HEK293T (cell line): ENCODE data around the gene ARID1B.

Experiments used
- ELF4 ChIP-seq: fragments of 450-650 bp; IDR thresholded peaks from 2 replicates; pipeline ENCODE4 v1.6.1; 2017; ENCODE audit warnings: antibody characterized with exemption
- FOXK2 ChIP-seq: fragments of 450-650 bp; IDR thresholded peaks from 2 replicates; pipeline ENCODE4 v1.6.1; 2016; ENCODE audit warnings: mild to moderate bottlenecking
- FOXM1 ChIP-seq: fragments of 450-650 bp; IDR thresholded peaks from 2 replicates; pipeline ENCODE4 v1.6.1; 2017; ENCODE audit warnings: mild to moderate bottlenecking, borderline replicate concordance
- LEF1 ChIP-seq: fragments of 450-650 bp; IDR thresholded peaks from 2 replicates; pipeline ENCODE4 v1.6.1; 2017; ENCODE audit warnings: mild to moderate bottlenecking, borderline replicate concordance

DNA sequence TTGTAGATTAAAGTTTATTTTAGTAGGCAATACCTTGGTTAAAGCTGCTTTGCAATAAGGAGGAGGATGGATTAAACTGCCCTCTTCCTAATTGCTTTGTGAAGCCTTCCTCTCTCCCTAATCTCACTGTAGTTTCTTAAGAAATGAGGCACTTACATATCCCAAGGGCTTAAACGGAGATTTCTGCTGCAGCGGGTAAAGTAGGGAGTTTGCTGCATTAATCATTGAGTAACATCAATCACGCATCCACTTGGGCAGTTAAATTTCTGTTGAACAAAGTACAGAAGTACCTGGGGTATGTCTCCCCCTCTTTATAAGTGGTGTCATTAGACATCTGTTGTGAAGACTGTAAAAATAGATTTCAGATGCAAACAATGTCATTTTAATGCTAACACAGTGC, 29.5 kb upstream of the ARID1B start:
- no peak for TF ChIP-seq FOXK2
- no peak for TF ChIP-seq ELF4
- no peak for TF ChIP-seq FOXM1
- TF ChIP-seq LEF1, result no peak
